BJ (cell line): ENCODE results near the gene KRTAP5-2. TPM values are rescaled to one million over a fixed set of nuclear protein-coding genes. Genes with fewer than 3 reads are reported as not detected.
"Not testable (repeated sequence)": the region's sequence is repeated elsewhere in the genome, so short reads cannot be mapped to it uniquely, and the experiment has no call there.

ENCODE experiments used
- CTCF ChIA-PET: fragments of 350-600 bp; formaldehyde crosslinking; extraction: SDS; loops from one replicate; lab custom pipeline; 2021; ENCODE audit warnings: antibody characterized with exemption, inconsistent platforms; lab: Yijun Ruan, JAX
- POLR2A ChIA-PET: fragments of 300-600 bp; sonication (Branson Sonifier 250); formaldehyde crosslinking; extraction: SDS; loops from one replicate; lab custom pipeline; 2021; ENCODE audit warnings: antibody characterized with exemption; lab: Charles Lee
- DNase-seq: peaks from one replicate; pipeline ENCODE4 v3.0.0-alpha.2; 2011; ENCODE audit warnings: low read depth
- H3K27me3 ChIP-seq: 2 replicates; pipeline ENCODE4 v1.6.0; 2011; ENCODE audit warnings: low read length; ENCODE audit not compliant: control insufficient read depth, insufficient read depth
- H3K36me3 ChIP-seq: 2 replicates; pipeline ENCODE4 v1.5.1; 2011; ENCODE audit warnings: low read length; ENCODE audit not compliant: control insufficient read depth, insufficient read depth
- H3K4me3 ChIP-seq: 2 replicates; pipeline ENCODE4 v1.5.1; 2011; ENCODE audit warnings: low read depth, mild to moderate bottlenecking, control low read depth, low read length
- polyA plus RNA-seq: library from polyadenylated mRNA; depleted of rRNA; stranded (reverse); fragments of >200 nt; gene quantifications from 2 replicates; pipeline ENCODE4 v1.2.3, GENCODE V29; 2011
- TF ChIP-seq, protein P1 (sequence below): IDR thresholded peaks from 2 replicates; pipeline ENCODE4 v1.5.1; 2011; ENCODE audit warnings: low read depth, mild to moderate bottlenecking, control low read depth, inconsistent platforms, low read length, moderate library complexity; ENCODE audit not compliant: insufficient read depth

Gene KRTAP5-2
- polyA plus RNA-seq, 1 experiment, result not detected

GRCh38 chr11:1597331-1597993, 632 bp downstream of the KRTAP5-2 start:
- ChIA-PET POLR2A (no interaction called here), CTCF (interaction anchor here (1.2 to 5.4 kb wide), 5 partner anchors 12 to 316 kb away, joined by 3 to 31 read pairs (median 7); no protein-coding TSS in a partner anchor)
- Histone ChIP-seq H3K27me3 (peaks cover 14% of the 10 kb centered on the region), H3K36me3 (no peaks in the 10 kb centered on the region), H3K4me3 (no peak overlapping the region)
- TF ChIP-seq, protein P1, sequence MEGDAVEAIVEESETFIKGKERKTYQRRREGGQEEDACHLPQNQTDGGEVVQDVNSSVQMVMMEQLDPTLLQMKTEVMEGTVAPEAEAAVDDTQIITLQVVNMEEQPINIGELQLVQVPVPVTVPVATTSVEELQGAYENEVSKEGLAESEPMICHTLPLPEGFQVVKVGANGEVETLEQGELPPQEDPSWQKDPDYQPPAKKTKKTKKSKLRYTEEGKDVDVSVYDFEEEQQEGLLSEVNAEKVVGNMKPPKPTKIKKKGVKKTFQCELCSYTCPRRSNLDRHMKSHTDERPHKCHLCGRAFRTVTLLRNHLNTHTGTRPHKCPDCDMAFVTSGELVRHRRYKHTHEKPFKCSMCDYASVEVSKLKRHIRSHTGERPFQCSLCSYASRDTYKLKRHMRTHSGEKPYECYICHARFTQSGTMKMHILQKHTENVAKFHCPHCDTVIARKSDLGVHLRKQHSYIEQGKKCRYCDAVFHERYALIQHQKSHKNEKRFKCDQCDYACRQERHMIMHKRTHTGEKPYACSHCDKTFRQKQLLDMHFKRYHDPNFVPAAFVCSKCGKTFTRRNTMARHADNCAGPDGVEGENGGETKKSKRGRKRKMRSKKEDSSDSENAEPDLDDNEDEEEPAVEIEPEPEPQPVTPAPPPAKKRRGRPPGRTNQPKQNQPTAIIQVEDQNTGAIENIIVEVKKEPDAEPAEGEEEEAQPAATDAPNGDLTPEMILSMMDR, result no peak
- no peak for DNase-seq

- CTCF ChIA-PET, result interaction anchor here (0.6 to 5.4 kb wide), 7 partner anchors 12 to 316 kb away, joined by 3 to 31 read pairs (median 7); no protein-coding TSS in a partner anchor
- H3K4me3 ChIP-seq, DNase-seq, H3K36me3 ChIP-seq, POLR2A ChIA-PET: not testable (repeated sequence)
- H3K27me3 ChIP-seq, result peaks cover 14% of the 10 kb centered on the region
These were observed 1.4 kb downstream of the KRTAP5-2 start for GRCh38 chr11:1596576-1597121.

GRCh38 chr11:1595994-1596575, 2.0 kb downstream of the KRTAP5-2 start:
- not testable (repeated sequence) for DNase-seq, H3K4me3 ChIP-seq, H3K36me3 ChIP-seq
- peaks cover 14% of the 10 kb centered on the region for H3K27me3 ChIP-seq
- POLR2A ChIA-PET, result interaction anchor here (1.0 kb wide), 1 partner anchor 12 kb away, joined by 3 read pairs; no protein-coding TSS in a partner anchor
- CTCF ChIA-PET, result interaction anchor here (0.6 to 5.4 kb wide), 11 partner anchors 11 to 50 kb away, joined by 3 to 31 read pairs (median 7); partner anchors contain the start of genes KRTAP5-1 and KRTAP5-3

DNA sequence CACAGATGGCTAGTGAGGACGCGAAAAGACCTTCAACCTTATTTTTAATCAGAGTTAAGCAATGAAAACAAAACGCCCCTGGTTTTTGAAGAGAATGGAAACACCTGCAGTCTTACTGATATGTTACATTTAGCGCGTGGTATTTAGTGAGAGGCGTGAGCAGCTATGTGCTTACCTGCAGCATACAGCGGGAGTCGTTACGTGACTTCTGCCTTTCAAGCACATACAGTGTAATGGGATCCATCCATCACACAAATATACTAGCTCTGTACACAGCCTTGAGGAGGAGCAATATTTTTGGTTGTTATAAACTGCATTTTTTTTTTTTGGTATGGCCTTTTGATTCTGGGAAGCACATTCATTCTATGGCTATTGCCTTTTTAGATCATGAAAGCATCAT, 5.5 kb downstream of the KRTAP5-2 start:
- CTCF ChIA-PET, result interaction anchor here (0.6 to 2.5 kb wide), 4 partner anchors 18 to 391 kb away, joined by 3 to 9 read pairs (median 5); no protein-coding TSS in a partner anchor
- H3K36me3 ChIP-seq, result no peaks in the 10 kb centered on the region
- POLR2A ChIA-PET, result no interaction called here
- no peak for DNase-seq
- H3K4me3 ChIP-seq, result no peak overlapping the region
- TF ChIP-seq, protein P1, result no peak
- H3K27me3 ChIP-seq, result peaks cover 19% of the 10 kb centered on the region

- no peak overlapping the region for H3K4me3 ChIP-seq
- no peak for DNase-seq
- POLR2A ChIA-PET, result no interaction called here
- TF ChIP-seq, protein P1, result no peak
- peaks cover 6% of the 10 kb centered on the region for H3K27me3 ChIP-seq
- no peaks in the 10 kb centered on the region for H3K36me3 ChIP-seq
- CTCF ChIA-PET, result interaction anchor here (0.8 to 3.2 kb wide), 5 partner anchors 11 to 43 kb away, joined by 3 to 23 read pairs (median 7); partner anchors contain the start of gene KRTAP5-5
These were observed 8.1 kb downstream of the KRTAP5-2 start for GRCh38 chr11:1589996-1590395.

GRCh38 chr11:1589191-1589963, 8.7 kb downstream of the KRTAP5-2 start:
- not testable (repeated sequence) for DNase-seq

More at GRCh38 chr11:1589191-1589963, 8.7 kb downstream of the KRTAP5-2 start:
- CTCF ChIA-PET, result interaction anchor here (0.5 to 3.2 kb wide), 7 partner anchors 10 to 43 kb away, joined by 3 to 23 read pairs (median 5); partner anchors contain the start of gene KRTAP5-5
- H3K27me3 ChIP-seq, H3K36me3 ChIP-seq, POLR2A ChIA-PET, H3K4me3 ChIP-seq: not testable (repeated sequence)
